ENCODE measurements around the gene PLXNC1.

PLXNC1 gene

DNA sequence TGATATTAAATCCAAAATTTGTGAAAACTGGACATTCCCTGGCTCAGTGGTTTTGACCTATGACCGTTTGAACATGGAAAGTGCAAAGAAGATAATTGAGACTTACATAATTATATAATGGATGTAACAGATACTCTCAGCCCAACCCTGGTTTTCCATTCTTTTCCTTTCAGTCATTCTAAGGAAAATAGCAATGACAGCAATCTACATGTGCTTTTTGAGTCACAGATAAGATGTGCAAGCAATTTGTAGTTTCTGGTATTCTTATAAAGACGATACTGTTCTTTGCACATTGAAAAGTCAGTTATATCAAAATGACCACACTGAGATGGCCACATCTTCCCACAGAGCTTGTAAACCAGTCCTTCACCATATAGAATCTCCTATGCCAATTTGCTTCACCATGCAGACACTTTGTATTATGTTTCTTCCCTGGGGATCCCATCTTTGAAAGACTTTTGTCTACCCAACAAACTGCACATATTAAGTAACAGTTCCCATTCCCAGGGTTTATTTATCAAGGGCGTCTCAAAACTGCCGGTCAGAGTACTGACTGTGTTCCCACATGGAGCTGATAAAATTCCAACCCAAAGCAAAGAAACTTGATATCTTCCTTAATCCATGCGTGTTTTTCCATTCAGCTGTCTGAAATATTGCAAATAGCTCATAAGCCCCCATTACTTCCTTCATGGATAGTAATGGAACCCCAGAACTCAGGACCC, 34.8 kb downstream of the PLXNC1 start:
- DNase-seq (ENCODE audit: low read depth) = no peak

GRCh38 chr12:94183708-94184379, 35.5 kb downstream of the PLXNC1 start:
- DNase-seq (ENCODE audit: low read depth) = no peak

DNA sequence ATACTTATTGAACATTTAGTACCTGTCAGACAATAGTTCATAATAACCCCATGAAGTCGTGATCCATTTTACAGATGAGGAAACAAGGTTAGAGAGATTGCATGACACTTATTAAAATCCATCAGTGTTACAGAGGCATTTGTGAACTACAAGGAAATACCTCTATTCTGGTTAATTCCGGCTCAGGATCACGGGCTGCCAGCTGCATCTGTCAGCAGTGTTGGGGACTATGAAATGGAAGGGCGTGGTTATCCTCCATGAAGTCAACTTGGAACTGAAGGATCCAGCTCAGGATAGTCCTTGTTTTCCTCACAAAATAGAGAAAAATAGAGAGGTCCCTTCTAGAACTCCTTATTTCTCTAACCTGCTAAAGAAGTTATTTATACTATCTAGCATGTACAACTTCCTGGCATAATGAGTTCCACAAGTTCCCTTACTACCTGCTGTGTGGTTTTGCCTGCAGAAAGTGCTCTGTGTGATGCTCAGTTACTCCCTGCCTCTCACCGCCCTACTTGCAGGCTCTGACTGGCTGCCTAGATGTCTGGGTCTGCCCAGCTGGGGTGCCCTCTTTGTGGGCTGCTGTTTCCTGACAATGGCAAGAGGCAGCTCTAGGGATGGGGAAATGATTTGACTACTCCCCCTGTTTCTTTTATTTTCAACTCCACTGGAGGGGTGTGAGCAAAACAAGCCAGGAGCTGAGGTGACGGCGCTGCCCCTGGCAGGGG, 36.8 kb downstream of the PLXNC1 start:
- no peak for DNase-seq (ENCODE audit: low read depth)

- DNase-seq (ENCODE audit: low read depth) = no peak
Observed at GRCh38 chr12:94185801-94186200, 37.4 kb downstream of the PLXNC1 start.

DNA sequence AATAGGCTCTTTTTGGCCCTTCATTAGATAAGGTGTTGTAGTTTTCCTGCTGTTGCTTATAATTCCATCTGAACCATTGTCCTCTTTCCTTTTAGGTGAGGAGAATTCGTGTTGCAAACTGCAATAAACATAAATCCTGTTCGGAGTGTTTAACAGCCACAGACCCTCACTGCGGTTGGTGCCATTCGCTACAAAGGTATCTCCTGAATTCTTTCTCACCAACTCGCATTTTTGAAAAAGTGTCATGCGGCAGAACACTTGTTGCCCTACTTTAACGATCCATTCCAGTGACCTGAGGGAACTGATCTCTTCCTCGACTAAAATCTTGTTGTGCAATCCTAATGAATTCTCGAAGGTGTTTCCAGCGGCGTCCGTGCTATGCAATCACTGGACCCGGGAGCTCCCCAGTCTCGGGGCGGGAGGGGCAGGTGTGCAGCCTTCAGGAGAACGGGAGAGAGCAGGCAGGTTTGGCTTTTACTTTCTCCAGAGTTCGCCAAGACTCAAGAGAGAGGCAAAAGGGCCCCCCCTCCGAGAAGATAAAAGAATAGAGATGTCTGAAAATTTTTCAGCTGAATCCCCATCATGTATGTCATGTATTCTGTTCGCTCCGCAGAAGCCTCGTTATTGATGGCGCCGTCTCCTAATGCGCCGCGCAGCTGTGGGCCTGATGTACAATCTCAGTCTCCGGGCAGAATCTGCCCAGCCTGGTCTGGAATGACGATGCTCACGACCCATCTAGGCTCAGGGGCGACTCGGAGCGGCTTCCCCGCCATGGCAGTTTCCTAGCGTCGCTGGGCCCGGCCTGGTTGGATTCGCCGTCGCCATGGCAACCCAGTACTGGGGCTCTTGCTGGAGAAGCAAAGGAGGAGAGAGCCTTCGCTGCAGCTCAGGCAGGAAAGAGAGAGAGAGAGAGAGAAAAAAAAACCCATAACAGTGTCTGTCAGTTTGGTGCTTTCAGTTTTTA, 38.2 kb downstream of the PLXNC1 start:
- no peak for DNase-seq (ENCODE audit: low read depth)

DNA sequence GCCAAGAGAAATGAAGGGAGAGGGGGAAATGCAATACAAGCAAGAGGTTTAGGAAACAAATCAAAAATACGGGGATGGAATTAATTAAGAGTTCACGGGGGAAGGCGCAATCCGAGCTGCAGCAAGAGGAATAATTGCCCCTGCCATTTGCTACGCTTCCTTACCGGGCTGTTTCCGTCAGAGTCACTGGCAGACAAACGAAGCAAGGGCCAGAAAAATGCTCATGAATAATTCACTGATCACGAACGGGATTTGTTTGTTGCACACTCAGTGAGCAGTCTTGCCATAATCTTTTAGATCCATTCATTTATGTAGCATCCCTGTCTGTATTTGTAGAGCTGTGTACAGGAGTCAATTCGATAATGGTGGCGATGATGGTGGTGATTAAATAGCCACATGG, 39.0 kb downstream of the PLXNC1 start:
- DNase-seq (ENCODE audit: low read depth) = no peak

DNA sequence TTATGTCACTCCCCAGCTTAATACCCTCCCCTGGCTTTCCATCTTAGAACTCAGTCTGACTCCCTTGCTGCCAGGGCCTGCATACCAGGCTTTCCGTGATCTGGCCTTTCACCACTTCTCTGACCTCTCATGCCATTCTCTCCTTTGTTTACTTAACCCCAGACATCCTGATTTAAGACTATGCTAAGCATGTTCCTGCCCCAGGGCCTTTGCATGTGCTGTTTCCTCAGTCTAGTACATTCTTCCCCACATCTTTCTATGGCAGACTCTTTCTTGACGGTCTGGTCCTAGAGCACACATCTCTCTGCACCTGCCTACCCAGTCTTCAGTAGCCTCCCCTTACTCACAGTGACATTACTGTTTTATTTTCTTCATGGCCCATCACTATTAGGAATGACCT, 42.2 kb downstream of the PLXNC1 start:
- DNase-seq (ENCODE audit: low read depth) = no peak

DNA sequence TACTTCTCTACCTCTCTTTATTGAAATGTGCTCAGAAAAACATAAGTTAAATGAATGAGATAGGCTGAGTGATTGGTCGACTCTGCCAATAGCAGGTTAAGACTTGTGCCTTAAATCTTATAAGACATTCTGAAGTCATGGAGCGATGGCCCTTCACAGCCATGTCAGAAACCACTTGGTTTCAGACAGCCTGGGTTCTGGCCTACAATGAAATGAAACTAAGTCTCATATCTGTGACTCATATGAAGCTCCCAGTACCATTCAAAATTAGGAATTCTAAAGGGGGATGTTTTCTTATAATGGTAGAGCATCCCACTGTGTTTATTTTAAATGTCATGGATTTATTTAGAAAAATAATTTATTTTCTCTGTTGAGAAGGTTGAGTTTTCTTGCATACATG, 42.6 kb downstream of the PLXNC1 start:
- no peak for DNase-seq (ENCODE audit: low read depth)

- DNase-seq (ENCODE audit: low read depth) = no peak
Observed at GRCh38 chr12:94191811-94192210, 43.4 kb downstream of the PLXNC1 start.

DNA sequence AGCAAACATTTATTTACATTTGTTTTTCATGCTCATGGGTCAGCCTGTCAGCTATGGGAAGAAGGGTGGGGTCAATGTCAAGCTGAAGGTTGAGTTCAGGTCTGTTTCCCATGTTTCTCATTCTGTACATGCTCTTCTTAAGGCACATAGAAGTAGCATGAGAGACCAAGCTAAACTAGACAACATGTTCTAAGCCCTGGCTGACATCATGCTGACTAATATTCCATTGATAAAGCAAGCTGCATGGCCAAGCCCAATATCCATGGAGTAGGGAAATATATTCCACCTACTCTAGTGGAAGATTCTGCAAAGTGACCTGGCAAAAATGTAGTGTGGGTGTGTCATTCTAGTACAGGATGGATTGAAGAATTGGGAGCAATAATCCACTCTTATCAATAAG, 44.1 kb downstream of the PLXNC1 start:
- DNase-seq (ENCODE audit: low read depth) = no peak

GRCh38 chr12:94193168-94193567, 44.8 kb downstream of the PLXNC1 start:
- no peak for DNase-seq (ENCODE audit: low read depth)

GRCh38 chr12:94195483-94195882, 47.1 kb downstream of the PLXNC1 start:
- no peak for DNase-seq (ENCODE audit: low read depth)

GRCh38 chr12:94198469-94198868, 50.1 kb downstream of the PLXNC1 start:
- DNase-seq (ENCODE audit: low read depth) = no peak

- DNase-seq (ENCODE audit: low read depth) = no peak
Observed at GRCh38 chr12:94198872-94199271, 50.5 kb downstream of the PLXNC1 start.

GRCh38 chr12:94200069-94200468, 51.7 kb downstream of the PLXNC1 start:
- DNase-seq (ENCODE audit: low read depth) = no peak

- no peak for DNase-seq (ENCODE audit: low read depth)
Observed at GRCh38 chr12:94200695-94201094, 52.3 kb downstream of the PLXNC1 start.

- DNase-seq (ENCODE audit: low read depth) = no peak
Observed at GRCh38 chr12:94202245-94203180, 54.1 kb downstream of the PLXNC1 start.

DNA sequence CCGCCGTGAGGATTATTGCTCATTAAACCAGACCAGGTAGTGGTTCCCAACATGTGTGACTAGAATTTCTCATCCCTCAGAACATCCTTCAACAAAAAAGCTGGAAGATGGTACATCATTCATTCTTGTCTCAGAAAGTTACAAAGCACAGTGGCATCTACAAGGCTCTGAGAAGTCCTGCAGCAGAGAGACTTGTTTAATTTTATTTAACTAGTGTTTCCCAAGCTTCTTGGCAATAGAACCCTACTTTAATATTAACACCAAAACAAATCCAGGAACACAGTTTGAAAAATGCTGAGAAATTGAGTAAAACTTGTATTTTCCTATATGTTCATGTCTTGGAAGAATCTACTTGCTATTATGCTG, 54.8 kb downstream of the PLXNC1 start:
- DNase-seq (ENCODE audit: low read depth) = no peak

- no peak for DNase-seq (ENCODE audit: low read depth)
Observed at GRCh38 chr12:94203796-94204195, 55.4 kb downstream of the PLXNC1 start.

- DNase-seq (ENCODE audit: low read depth) = no peak
Observed at GRCh38 chr12:94204499-94205247, 56.3 kb downstream of the PLXNC1 start.

All from T-helper 22 cell (primary cell).